HG03159 (cell line): ENCODE measurements around the gene UBA1.

Experiments used
- ATAC-seq: cut with Tn5 transposase; IDR thresholded peaks from one replicate; pipeline ENCODE4 v1.9.1; 2021; ENCODE audit warnings: mild to moderate bottlenecking, moderate library complexity; ENCODE audit not compliant: unreplicated experiment

UBA1 gene

DNA sequence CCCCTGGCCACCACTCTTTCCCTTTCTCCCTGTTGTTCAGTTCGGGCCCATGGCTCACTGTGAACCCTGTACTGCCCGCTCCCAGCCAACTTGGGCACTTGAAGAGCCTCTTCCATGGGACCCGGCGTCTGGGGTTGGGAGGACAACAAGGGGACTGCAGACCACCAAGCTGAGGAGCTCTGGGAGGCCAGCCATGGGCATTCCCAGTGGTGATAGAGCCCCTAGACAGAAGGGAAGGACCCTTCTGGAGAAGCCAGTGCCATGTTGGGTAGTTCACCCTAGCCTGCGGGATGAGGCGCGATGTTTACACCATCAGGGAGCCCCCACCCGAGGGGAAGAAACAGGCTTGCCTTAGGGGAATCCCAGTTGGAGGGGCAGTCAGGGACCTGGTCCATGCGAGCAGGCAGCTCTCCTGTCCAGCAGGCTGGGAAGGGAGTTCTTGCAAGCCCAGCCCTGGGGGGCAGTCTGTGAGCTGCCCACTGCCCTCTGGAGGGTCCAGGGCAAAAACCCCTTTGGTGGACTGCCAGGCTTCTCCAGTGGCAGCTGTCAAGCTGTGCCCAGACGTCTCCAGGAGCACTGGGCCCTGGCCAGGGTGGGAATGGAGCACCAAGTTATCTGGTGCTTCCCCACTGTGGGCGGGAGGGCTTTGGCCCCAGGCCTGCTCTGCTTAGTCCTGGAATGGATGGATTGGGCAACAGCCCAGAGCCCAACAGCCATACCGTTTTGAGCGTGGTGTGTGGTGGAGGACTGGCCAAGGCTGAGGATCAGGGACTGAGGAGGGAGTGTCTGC is 23.7 kb upstream of the UBA1 start:
- no peak for ATAC-seq

DNA sequence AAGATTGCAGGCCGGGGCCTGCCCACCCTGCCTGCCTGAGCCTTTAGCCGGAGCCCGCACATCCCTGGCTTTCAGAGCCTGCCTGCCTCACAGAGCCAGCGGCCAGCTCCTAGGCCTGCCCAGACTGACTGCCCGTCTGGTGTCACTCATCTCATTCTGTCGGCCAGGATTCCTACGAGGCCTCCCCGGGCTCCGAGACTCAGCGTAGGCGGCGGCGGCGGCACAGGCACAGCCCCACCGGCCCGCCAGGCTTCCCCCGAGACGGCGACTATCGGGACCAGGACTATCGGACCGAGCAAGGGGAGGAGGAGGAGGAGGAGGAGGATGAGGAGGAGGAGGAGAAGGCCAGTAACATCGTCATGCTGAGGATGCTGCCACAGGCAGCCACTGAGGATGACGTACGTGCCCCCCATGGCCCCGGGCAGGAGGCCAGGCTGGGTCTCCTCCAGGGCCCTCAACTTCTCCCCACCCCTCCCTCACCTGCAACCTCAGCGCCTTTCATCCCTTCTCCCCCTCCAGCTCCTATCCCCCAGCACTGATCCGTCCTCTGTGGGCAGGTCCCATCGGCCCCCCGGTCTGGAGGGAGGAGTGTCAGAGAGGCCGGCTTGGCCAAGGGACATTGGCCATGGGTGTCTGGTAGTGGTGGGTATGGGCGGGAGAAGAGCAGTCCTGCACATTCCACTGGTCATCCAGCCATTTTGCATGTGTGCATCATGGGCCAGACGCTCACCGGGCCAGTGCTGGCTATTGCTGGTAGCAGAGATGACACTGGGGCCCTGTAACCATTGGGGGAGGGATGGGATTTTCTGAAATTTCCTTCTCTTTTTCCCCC is 22.6 kb upstream of the UBA1 start:
- no peak for ATAC-seq

DNA sequence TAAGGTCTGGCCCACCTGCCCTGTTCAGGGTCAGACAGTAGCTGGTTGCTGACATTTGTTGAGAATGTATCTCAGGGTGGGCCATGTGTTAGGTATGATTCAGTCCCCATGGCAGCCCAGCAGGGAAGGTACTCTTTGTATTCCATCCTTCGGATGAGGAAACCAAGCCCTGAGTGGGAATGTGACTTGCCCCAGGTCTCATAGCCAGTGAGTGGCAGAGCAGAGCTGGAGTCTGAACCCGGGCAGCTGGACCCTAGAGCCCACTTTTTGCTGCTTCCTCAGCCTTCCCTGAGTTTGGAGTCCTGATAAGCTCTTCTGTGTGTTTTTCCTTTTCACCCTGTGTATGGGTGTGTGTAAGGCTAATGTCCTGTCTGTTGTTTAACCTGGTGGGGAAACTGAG is 21.6 kb upstream of the UBA1 start:
- ATAC-seq, result no peak

DNA sequence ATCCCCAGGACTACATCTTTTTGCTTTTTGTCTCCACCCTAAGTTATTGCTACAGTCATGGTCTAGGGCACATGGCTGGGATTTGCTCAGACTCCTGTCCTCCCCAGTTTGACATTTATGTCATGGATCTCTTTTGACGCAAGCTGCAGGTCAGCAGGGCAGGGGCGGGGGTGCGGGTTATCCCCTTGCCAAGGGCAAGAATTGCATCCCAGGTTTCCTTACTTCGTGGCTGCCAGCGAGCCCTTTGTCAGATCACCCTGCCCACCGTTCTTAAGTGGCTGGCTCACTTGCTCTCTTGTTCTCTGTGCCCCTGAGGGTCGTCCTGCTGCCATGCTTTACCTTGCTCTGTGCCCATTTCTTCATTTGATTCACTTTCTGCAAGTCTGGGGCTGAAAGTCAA is 21.1 kb upstream of the UBA1 start:
- ATAC-seq, result no peak

DNA sequence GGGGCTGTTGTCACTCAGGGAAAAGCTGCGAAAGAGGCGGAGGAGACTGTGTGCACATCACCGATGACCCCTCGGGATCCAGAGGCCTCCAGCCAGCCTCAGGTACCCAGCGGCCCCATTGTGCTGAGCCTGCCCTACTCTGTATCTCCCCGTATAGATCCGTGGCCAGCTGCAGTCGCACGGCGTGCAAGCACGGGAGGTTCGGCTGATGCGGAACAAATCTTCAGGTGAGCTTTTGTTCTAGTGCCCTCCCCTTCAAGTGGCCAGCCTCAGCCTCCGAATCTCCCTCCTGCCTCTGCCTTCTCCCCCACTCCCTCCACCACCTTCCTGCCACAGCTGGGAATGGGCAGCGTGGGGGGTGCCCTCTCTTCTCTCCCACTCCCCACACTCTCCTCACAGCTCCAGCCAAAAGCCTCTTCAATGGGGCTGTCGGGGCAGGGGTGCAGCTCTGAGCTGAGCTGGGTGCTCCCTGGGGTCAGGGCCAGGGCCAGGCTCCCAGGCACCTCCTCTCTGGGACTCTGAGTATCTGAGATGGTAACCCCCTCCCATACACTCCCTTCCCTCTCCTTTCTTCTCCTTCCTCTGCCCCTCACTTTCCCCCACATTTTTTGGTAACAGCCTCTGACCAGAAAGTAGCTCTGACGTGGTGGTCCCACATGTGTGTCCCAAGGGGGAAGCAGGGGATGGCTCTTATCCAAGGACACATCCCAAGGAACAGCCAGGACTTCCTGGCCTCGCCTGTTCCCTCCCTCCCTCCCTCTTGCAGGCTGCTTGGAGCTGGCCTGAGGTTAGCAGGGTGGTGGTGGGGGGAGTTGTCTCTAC is 20.4 kb upstream of the UBA1 start:
- ATAC-seq, result no peak

DNA sequence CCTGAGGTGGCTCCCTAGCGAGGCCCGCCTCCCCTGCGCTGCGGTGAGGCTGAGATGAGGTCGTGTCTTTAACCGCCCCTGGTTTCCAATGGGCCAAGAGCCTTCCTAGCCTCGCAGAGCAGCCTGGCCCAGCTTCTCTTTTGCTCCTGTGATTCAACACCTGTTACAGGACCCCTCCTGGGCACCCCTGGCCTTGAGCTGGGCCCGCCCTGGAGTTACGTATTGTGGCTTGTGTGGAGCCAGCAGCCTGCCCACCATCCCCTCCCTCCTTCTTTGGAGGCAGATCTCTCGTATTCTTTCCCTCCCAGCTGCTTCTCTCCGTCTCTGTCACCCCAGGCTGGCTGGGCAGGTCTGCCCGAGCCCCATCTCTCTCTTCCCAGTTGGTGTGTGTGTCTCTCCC is 19.3 kb upstream of the UBA1 start:
- ATAC-seq, result no peak

DNA sequence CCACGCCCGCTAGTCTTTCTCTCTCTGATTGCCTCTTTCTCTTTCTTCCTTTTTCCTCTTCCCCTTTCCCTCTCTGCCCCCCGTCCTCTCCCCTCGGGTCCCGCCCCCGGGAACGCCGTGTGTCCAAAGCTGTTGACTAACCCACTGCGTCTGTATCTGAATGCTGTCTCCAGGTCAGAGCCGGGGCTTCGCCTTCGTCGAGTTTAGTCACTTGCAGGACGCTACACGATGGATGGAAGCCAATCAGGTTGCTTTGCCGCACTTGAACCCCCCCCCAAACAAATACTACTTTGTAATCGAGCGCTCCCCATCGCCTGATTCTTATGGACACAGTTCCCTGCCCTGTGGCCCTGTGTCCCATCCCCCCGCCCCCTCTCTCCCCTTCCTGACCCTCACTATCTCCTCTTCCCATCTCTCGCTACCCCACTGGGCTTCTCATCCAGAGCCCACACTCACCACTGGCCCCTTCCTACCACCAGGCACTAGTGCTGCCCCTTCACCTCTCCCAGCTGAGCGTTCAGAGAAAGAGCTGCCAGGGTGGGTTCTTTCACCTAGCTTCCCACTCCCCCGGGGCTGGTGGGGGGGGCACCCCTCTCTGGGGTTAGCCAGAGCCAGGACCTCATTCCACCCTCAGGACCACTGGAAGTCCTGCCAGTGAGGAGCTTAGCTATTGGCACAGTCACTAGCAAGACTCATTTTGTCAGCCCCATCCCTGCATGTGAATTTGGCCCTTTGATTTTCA is 18.6 kb upstream of the UBA1 start:
- no peak for ATAC-seq

DNA sequence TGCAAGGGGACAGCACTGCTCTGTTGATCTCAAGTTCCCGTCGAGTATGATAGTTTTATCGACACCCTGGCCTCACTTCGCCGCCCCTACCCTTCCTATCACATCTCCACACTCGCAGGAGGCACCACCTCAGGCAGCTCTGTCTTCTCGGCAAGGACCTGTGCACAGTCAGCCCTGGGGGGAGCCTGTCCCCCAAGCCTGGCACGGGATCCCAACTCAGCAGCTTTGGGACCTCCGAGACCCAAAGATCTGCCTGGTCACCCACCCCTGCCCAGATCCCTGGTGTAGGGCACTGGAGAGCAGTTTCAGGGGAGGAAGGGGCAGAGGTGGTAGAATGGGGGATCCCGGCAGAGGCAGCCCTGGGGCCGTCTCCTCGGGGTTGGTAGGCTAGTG is 18.0 kb upstream of the UBA1 start:
- no peak for ATAC-seq

DNA sequence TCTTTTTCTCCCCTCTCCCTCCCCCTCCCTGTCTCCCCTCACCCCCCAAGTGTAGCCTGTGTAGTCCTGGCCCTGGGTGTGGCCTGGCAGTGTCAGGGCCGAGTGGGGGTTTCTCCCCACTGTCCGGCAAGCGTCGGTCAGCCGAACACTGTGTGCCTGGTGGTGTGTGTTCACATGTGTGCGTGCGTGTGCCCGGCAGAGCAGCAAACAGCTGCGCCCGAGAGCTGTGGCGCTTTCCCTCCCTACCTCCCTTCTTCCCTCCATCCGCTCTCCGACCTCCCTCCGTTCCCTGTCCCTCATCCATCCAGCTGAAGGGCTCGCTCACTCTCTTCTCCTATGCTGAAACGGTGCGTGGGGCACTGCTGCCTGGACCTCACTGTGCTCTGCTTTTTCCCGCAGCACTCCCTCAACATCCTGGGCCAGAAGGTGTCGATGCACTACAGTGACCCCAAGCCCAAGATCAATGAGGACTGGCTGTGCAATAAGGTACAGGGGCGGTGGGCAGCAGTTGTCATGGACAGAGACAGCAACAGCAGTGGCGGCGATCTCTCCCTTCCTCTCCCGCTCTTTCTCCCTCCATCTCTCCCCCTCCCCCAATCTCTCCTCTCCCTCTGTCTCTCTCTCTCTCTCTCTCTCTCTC is 17.4 kb upstream of the UBA1 start:
- ATAC-seq, result no peak

DNA sequence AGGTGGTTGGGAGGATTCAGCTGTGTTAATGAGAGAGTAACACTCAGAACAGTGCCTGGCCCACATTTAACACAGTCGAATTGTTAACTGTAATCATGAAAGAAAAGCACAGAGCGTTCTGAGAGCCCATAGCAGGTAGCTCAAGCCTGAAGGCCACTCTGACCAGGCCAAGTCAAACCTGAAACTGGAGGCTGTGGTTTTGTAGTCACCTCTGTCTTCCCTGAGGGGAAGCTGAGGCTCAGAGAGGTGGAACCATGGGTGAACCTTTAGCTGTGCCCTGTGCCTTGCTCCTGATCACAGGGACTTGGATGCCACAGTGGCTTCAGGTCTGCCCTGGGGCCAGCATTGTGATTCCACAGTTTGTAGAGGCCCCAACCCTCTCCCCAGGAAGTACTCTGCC is 16.6 kb upstream of the UBA1 start:
- ATAC-seq, result no peak

DNA sequence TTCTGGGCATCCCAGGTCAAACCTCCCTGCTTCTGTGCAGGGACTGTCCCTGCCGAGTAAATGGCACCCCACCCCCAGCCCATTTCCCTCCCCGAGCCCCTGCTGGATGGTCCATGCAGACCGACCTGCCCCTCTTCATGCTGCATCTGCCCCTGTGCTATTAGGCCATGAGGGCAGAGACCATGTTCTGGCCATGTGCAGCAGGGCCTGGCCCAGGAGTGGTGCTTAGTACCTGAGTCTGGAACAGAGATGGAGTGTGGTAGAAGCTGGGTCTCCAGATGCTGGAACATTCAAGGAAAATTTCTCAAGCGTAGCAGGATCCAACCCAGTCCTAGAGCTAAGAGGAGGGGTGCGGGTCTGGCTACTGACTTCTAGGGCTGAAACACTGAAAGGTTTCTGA is 15.3 kb upstream of the UBA1 start:
- ATAC-seq, result no peak

DNA sequence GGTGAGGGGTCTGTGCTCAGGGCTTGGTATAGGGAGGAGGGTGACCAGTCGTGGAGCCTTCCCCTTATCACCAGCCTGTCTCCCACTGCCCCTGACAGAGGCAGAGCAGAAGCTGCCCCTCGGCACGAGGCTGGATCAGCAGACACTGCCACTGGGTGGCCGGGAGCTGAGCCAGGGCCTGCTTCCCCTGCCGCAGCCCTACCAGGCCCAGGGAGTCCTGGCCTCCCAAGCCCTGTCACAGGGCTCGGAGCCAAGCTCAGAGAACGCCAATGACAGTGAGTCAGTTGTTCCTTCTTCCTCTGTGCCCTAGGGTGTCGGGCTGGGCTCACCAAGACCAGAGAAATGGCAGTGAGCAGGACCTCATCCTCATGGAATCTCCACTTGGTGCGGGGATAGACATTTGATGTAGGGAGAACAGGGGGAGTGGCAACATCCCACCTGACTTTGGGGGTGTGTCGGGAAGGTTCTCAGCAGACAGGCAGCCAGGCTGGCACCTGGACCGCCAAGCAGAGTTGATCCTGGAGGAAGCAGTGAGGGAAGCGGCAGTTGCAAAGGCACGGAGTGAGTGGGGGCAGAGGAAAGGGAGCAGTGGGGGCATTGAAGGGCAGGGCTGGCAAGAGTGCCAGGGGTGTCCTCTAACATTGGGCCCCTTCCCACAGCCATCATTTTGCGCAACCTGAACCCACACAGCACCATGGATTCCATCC is 14.3 kb upstream of the UBA1 start:
- no peak for ATAC-seq

DNA sequence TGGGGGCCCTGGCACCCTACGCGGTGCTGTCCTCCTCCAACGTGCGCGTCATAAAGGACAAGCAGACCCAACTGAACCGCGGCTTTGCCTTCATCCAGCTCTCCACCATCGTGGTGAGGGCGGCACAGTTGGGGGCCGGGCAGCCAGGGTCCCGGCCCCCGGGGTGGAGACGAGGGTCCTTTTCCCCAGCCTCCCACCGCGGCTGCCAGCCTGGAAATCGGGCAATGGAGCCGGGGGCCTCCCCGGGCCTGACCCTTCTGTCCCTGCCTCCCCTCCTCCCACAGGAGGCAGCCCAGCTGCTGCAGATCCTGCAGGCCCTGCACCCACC is 13.7 kb upstream of the UBA1 start:
- no peak for ATAC-seq

DNA sequence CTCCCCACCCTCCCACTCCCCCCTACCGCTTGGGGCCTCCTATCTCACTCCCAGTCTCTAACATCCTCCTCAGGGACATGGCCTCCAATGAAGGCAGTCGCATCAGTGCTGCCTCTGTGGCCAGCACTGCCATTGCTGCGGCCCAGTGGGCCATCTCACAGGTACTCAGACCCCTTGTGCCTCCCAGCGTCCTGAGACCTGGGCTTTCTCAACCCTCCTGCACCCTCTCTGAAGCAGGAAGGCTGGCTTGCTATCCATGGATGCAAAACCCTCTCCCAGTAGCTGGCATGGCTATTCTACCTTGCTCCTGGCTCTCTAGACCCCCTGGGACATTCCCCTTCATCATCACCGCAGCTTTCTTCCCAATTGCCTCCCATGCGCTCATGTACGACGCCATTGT is 13.3 kb upstream of the UBA1 start:
- no peak for ATAC-seq

DNA sequence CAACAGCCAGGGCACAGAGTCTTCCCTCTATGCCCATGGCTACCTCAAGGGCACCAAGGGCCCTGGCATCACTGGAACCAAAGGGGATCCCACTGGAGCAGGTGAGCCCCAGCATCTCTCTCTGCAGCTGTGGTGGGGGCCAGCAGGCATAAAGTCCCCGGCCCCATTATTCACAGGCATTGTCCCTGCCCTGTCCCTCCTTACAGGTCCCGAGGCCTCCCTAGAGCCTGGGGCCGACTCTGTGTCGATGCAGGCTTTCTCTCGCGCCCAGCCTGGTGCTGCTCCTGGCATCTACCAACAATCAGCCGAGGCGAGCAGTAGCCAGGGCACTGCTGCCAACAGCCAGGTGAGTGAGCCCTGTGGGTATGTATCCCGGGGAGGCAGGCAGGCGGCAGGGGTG is 12.3 kb upstream of the UBA1 start:
- no peak for ATAC-seq

DNA sequence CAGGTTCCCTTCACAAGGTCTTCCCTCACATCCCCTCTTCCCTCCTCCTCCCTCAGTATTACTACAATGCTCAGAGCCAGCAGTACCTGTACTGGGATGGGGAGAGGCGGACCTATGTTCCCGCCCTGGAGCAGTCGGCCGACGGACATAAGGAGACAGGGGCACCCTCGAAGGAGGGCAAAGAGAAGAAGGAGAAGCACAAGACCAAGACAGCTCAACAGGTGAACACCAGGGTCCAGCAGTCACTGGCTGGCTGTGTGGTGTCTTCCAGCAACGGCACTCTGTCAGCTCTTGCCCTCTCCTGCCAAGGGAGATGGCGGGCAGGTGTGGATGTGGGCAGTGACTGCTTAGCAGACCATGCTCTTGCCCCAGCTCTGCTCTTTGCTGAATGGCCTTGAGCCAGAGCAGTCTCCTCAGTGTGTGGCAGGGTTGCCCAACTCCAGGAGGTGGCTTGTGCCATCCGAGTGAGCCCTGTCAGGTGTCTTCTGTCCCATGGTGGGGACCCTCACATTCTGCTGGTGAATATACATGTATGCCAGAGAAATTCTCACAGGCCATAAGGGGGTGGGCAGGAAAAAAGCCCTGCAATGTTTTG is 11.4 kb upstream of the UBA1 start:
- no peak for ATAC-seq

DNA sequence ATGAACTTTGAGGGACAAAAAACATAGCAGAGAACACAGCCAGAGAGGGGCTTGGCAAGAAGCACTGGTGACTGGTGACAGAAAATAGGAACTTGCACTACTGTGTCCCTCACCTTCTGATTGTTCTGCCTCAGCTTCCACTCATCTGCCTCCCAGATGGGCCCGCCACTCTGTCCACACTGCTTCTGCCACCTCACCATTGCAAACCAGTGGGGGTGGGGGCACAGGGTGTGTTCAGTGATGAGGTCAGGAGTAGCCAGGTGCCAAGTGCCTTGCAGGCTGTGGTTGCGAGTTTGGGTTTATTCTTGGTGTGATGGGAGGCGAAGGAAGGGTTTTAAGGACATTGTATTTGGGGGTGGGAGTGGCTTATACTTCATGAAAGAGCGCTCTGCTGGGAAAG is 9.1 kb upstream of the UBA1 start:
- no peak for ATAC-seq

DNA sequence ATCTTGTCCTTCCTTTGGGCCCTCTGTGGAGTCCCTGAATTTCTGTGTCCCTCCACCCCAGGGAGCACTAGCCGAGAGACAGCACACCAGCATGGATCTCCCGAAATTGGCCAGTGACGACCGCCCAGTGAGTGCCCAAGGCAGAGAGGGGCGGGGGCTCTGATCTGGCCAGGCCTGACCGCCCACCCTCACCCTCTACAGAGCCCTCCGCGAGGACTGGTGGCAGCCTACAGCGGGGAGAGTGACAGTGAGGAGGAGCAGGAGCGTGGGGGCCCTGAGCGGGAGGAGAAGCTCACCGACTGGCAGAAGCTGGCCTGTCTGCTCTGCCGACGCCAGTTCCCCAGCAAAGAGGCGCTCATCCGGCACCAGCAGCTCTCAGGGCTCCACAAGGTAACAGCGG is 8.4 kb upstream of the UBA1 start:
- ATAC-seq, result no peak

DNA sequence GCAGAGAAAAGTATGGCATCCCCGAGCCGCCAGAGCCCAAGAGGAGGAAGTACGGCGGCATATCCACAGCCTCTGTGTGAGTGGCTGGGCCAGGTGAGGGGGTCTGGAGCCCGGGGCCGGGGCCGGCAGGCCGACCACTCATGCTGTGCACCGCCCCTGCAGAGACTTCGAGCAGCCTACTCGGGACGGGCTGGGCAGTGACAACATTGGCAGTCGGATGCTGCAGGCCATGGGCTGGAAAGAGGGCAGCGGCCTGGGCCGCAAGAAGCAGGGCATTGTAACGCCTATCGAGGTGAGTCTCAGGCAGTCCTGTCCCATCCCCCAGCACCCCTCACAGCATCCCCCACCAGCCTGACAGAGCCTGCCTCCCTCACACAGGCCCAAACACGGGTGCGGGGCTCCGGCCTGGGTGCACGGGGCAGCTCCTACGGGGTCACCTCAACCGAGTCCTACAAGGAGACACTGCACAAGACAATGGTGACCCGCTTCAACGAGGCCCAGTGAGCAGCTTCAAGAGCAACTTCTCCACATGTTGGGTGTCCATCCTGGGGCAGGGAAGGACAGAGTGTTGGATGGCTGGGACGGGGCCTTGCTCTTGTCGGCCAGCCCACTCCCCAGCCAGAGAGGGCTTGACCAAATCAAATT is 7.4 kb upstream of the UBA1 start:
- no peak for ATAC-seq
